Occipital lobe (tissue), 2 donors: Measurements from ENCODE around the gene SLC66A2. TPM values are rescaled to one million over a fixed set of nuclear protein-coding genes. Genes with fewer than 3 reads are reported as not detected.

ENCODE experiments used
- DNase-seq: peaks from one replicate; lab custom pipeline; 2025; lab: John Stamatoyannopoulos, UW
- total RNA-seq: library from RNA; depleted of rRNA; stranded (reverse); fragments of >200 nt; gene quantifications from one replicate; pipeline ENCODE4 v1.2.3, GENCODE V29; 2014

SLC66A2 gene
- total RNA-seq, 1 donor from 2014 or later = 31.0 TPM

DNA sequence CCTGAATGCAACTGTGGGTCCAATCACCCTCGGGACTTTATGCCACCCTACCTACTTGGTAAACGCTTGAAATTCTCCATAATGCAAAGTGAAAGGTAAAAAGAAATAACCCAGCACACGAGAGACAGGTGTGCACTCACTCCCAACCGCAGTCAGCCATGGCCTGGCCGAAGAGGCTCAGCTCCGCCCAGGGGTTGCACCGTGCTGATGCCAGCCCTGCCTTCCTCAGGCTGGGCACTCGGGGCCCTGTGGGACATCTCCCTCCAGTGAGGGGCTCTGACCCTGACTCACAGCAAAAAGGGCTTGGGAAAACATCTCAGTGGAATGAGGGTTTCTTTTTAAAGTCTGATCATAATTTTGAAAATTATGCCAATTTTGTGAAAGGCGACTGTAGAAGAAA lies 13.3 kb downstream of the SLC66A2 start:
- no peak for DNase-seq

DNA sequence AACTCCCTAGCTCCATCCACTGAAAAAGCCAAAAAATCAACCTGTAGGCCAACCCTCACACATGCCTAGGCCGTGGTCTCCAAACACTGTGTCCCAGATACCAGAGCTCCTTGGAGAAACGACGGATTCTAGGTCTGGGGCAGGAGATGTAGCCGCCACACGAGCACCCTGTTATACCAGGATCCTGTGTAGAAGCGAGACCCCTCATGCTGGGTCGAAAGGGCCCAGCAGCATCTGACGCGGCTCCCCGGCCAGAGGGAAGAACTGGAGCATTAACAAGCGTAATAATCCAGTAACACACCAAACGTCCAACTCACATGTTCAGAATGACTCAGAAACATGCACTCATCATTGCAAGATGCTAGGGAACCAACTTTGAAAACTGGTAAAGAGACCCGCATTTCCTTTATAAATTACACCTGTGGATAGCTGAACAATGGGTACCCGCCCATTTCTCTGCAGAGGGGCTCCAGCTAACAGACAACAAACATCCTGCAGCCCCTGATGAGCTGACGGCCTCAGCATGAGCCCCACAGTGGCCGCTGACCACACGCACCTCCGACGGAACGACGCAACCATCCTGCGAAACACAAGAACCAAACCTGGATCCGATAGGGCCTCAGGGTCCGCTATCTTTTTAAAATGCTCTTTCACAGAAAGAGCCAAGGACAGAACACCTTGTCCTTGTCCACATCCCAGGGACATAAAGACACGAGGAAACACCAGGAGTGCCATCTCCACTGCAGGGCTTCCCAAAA lies 14.2 kb downstream of the SLC66A2 start:
- DNase-seq = no peak

DNA sequence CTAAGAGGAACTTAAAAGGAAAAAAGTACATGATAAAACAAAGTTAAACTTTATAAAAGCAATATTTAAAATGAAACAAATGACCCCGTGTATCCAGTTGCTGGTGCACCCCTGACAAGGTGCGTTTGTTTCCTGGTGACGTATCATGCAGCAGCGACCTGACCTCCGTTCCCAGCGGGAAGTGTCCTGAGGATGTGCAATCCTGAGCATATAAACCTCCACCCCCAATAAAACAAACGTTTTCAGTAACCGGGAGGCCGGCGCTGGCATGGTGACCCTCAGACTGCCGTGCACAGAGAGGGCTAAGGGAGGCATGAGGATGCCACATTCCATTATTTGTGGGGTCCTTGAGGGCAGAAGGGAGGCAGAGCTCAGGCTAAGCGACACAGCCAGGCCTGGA lies 14.8 kb downstream of the SLC66A2 start:
- no peak for DNase-seq

DNA sequence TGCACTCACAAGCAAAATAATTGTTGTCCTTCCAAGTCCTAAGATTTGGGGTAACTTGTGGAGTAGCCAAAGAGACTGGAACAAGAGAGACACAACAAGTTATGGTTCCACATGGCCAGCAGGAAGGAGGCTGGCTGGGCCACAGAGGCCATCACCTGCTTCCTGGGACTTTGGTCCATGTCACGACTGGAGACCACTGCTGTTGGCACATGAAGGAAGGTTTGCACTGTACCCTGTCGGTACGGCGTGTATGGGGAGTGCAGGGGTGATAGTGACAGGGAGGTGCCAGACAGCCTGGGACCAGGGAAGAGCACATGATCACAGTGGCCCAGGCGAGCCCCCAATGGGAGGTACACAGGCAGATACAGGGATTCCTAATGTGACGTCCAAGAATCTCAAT lies 15.5 kb downstream of the SLC66A2 start:
- no peak for DNase-seq

DNA sequence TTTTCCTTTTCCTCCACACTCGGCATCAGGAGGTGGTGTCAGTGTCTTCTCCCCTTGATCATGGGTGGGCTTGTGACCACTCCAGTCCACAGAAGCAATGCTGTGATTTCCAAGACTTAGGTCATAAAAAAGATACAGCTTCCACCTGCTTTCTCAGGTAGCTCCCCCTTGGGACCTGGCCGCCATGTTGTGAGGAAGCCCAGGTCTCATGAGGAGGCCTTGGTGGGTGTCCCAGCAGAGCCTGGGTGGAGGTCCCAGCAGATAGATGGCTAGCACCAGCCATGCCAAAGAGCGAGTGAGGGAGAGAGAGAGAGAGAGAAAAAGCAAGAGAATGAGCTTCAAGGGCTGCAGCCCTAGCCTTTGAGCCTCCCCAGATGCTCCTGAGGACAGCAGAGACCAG lies 16.0 kb downstream of the SLC66A2 start:
- no peak for DNase-seq

DNA sequence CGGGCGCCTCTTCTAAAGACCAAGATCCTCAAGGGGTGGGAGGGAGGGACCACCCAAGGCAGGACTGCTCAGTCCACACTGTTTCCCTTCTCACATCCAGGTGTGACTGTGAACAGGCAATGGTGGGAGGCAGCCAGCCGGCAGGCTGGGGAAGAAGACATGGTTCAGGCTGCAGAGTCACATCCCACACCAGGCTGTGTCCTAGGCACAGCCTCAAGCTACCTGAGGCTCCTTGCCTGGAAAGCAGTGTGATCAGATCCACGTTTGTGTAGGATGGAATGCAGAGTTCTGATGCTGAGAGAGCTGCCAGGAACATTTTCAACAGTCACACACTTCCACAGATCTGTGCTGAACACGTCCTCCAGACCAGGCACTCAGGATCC lies 16.4 kb downstream of the SLC66A2 start:
- DNase-seq = no peak

DNA sequence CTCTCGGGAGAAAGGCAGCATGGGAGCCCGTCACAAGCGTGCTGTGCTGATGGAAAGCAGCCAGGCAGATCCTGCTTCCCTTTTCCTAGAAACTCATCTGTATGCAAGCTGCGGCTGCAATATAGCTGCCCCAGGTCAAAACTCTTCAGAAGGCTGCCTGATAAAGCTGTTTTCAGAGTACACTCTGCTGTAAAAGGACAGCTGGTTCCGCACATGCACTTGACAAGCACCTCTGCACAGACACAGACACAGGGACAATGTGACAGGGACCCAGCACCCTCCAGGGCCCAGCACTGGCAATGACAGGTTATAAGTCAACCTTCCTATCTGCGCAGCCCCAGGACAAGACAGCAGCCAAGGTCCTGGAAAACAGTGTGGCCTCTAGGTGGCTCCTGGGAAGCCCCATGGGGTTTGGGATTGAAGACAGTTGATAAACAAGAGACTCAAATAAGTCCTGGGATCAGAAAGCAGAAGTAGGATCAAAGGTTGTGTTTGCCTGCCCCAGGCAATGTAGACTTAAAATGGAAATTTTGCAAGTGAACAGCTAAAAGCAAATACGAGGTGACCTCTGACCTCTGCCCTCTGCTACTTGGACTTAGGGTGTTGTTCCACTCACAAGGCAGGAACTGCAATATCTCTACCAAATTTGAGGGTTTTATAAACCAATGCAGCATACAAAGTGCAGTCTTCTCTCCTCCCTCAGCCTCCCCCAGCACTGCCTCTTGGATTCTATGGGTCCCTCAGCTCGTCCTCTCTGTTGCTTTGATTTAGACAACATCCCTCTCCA lies 16.9 kb downstream of the SLC66A2 start:
- no peak for DNase-seq

DNA sequence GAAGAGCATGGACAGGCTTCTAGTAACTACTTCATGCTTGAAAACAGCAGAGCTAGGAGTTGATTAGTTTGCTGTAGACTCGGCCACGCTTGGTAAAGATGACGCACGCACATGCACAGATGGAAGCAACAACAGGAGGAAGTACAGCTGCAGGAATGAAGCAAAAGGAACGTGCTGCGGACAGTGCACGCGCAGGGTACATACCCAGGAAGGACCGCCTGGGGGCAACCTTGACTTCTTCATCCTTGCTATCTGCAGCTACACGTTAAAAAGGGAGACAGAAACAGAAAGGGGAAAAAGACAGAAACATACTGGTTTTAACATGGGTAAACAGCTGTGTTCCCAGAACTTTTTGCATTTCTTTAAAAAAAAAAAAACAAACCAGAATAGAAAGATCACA lies 17.7 kb downstream of the SLC66A2 start:
- no peak for DNase-seq

DNA sequence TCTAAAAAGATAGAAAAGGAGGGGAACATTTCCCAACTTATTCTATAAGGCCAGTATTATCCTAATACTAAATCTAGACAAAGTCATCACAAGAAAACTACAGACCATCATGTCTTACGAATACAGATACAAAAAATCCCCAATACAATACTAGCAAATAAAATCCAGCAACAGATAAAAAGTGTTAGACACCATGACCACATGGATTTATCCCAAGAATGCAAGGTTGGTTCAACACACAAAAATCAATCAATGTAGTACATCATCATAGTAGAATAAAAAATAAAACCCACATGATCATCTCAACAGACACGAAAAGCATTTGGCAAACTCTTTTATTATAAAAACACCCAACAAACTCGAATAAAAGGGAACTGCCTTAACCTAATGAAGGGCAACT lies 18.5 kb downstream of the SLC66A2 start:
- DNase-seq = no peak

DNA sequence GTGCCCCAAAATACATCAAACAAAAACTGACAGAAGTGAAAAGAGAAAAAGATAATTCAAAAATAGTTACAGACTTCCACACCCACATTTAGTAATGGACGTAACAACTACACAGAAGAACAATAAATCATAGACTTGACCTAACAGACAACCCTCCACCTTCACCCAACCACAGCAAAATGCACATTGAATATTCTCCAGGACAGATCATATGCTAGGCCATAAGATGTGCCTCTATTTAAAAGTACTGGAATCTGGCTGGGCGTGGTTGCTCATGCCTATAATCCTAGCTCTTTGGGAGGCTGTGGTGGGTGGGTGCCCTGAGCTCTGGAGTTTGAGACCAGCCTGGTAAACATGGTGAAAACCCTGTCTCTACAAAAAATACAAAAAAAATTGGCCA lies 20.0 kb downstream of the SLC66A2 start:
- DNase-seq = no peak

DNA sequence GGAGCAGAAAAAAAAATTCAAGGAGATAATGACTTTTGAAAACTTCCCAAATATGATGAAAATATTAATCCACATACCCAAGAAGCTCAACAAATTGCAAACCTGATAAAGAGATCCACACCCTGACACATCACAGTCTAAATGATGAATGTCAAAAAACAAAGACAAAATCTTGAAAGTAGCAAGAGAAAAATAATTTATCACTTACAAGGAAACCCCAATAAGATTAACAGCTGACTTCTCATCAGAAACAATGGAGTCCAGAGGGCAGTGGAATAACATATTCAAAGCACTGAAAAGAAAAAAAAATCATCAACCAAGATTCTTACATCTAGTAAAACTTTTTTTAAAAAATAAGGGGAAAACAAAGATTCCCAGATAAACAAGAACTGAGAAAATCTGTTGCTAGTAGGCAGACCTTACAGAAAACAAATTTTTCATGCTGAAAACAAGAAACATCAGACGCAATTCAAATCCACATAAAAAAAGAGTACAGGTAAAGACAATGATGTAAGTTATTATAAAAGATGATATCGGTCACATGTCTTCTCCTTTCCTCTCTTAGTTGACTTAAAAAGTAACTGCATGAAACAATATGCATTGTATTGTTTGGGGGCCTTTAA lies 21.3 kb downstream of the SLC66A2 start:
- DNase-seq = no peak

DNA sequence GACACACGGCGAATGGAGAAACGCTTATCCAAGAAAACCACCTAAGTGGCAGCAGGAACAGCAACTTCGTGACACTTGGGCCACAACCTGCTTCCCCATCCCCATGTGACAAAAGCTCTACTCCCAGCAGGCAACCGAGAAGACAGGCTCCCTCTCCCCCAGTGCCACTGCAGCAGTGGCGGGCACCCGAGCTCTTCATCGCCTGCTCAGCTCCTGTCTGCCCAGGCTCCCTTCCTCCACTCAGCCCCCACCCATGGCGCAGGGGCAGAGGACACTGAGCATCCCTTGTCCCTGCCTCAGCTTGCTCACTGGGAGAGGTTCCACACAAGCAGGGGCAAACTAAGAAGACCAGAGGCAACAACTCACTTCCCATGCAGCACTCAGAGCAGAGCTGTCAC lies 22.9 kb downstream of the SLC66A2 start:
- no peak for DNase-seq

DNA sequence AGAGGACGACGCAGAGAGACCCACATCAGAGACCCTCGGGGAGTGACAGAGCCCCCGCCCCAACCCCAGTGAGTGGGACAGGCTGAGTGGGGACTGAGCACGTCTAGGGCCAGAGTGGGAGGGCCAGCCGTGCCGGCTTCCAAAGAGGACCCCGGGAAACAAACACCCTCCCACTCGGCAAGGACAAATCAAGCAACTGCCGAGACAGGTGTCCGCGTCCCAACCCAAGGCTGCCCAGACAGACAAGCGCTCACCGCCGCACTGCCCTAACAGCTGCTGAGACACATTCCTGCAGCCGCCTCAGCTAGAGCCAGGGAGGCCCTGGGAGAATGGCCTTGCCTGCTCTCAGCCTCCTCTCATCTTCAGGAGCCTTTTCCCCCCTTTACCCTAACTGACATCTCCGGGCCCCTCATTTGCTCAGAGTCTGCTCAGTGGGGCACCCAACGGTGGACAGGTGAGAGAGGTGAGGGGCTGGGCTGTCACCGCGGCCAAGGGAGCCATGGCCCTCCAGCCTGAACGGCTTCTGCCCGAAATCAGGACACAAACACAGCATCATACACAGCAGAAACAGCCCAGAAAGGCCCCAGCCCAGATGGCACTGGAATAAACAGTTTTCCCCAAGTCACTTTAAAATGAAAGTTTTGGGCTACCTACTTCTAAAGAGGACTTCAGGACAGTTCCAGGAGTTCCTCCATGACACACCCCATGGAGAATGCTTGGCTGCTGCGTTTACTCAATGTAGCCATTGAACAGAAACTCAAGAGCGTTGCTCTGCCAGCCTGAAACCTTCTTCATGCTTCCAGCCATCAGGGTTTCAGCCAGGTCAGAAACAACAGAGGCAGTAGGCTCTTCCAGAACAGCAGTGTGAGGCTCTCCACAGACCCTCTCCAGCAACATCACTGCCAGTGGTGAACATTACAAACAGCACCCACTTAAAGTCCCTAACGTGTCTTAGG lies 23.6 kb downstream of the SLC66A2 start:
- DNase-seq = no peak

DNA sequence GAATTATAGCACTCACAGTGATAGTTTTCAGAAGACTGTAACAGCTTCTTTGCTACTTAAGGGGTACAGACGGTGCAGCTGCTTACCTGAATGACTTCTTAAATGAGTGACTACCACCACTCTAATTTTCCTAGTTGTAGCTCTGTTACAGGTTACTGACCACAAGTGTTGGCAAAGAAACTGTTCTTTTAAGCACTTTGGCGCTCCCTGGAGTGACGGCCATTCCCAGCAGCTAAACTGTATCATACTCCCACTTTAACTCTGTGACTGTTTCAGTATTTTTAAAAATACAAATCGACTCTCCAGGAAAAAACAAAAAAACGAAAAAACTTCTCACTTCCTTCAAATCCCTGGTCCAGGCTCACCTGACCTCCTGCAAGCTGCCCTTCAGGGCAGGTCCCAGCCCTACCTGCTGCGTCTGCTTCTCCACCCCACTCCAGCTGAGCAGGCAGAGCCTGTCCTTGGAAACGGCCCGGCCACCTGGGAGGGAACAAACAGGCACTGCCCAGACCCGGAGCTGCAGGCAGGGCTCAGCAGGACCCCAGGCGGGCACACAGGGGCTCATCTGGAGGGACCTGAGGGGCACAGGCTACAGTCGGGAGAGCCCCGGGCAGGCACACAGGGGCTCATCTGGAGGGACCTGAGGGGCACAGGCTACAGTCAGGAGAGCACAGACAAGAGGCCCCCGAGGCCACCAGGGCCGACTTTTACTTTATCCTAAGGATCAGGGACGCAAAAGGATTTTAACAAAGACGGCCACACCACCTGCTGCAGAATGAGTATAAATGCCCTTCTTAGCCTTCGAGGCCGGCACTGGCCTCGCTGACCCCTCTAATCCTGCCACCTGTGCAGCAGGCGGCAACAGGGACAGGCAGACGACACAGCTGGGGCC lies 24.5 kb downstream of the SLC66A2 start:
- no peak for DNase-seq

DNA sequence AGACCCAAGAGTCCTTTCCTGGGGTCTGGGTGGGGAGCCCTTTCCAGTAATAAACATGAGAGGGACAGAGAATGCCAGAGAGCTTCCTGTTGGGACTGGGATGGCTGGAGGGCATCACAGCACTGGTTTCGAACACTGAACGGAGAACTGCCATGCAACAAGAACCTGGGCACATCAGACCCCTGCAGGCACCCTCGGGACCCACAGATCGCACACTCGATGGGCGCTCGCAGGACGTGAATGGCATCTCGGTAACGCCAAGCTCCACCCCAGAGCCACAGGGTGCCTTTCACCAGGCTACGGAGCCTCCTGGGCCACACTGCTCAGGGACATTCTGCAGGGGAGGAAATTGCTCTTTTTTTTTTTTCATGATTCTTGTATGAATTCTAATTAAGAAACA lies 25.1 kb downstream of the SLC66A2 start:
- no peak for DNase-seq

DNA sequence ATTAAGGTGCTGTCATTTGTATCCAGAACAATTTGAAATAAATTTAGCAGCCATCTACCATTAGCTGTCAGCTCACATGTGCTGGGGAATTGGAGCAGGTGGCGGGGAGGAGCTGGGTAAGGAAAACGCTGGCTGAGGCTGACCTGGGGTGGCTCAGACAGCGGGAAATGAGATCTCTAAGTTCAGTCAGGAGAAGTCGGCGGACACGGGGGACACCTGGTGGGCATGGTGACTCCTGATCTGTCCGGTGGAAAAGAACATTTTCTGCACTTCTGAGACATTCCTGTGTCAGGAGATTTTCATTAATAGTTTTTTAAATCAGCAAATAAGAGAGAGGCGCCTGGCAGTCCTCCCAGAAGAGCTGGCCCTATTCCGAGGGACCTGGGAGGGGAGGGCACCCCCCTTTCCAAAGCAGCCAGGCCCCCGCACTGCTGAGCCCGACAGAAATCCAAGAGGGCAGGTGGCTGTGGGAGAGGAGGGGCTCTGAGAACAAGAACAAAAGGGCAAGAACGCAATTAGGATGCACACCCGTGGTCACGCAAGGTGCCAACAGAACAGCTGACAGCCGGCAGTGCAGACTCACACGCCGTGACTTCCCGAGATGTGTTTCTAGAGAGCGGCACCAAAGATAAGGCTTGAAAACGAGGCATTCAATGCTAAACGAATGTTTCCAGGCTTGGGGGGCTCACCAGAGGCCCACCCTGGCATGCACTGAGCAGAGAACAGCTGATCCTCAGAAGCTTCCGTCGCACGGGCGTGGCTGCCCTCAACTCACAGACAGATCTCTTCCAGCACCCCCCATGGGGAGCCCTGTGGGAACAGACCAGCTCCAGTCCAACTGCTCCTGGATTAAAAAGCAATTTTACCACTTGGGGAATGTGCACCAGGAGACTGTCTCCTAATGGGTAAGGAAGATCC lies 26.4 kb downstream of the SLC66A2 start:
- DNase-seq = no peak

DNA sequence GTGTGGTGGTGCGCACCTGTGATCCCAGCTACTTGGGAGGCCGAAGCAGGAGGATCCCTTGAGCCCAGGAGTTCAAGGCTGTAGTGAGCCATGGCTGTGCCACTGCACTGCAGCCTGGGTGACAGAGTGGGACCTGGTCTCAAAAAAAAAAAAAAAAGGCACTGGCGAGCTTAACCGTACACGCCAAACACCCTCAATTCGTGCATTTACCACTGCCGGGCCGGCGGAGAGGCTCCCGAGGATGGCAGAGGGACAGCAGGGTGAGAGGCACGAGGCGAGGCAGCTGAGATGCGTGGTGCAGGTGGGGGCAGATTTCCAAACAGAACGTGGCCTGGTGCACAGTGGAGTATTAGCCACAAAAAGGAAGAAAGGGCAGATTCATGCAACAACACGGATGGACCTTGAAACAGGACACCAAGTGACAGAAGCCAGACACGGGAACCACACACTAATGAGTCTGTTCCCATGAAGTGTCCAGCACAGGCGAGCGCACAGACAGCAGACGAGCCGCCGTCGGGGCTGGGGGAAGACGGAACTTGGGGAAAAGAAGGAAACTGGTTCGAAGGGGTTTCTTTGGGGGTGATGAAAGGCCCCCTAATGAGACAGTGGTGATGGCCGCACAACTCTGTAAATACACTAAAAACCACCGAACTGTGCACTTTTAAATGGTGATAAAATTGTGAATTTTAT lies 27.4 kb downstream of the SLC66A2 start:
- DNase-seq = no peak

DNA sequence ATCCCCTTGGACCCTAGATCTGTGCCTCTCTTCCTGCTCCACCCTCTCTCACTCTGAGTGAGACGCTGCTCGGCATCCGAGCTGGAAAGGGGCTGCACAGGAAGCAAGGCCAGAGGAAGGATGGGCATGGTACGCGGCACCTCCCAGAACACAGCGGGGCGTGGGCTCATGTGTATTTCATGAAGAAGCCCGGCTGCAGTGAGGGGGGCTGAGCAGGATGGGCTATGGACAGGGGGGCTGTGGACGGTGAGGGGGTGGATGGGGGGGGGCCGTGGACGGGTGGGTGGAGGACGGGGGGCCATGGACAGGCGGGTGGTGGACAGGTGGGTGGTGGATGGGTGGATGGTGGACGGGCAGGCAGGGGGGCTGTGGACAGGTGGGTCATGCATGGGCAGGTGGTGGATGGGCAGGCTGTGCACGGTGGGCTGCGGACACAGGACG lies 28.5 kb downstream of the SLC66A2 start:
- no peak for DNase-seq
